ENCODE data around the gene ZNF718. TPM values are rescaled to one million over a fixed set of nuclear protein-coding genes. Genes with fewer than 3 reads are reported as not detected.
"Not testable (repeated sequence)": the region's sequence is repeated elsewhere in the genome, so short reads cannot be mapped to it uniquely, and the experiment has no call there.

The ZNF718 gene
- 11.7 and 17.1 TPM in 2 replicates for total RNA-seq
- polyA plus RNA-seq = 11.1 and 12.6 TPM in 2 replicates

DNA sequence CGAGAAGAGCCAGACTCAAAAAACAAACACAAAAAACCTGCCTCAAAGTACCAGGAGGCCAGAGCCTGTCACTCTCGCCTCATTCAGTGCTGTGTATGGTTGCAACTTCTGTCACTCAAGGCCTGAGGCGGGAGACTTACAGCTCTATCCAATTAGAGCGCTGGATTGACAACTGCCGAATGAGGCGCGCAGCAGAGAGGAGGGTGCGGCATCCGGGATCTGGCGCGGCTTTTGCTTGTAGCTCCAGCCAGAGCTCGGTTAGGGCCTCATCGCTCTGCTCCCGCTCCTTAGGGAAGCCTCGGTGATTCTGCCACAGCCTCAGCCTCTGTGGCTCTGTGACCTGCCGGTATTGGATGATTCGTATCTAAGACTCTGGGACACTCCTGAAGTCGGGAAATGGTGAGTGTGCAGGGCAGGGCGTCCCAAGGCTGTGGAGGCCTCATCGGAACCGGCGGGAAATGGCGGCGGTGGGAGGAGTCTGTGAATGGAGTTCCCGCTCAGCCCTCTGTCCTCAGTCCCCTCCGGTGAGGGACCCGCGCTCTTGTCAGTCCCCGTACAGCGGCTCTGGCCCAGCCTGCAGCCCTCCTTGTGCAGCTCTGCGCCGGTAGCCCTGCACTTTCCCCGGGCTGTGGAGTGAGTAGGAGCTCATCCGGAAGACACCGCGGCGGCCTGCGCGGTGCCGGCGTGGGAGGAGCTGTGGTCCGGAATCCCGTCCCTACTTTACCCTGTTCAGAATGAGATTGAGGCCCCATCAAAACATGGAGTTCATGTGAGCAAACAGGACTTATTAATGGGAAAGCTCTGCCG, at the start of gene ZNF718:
Gene ZNF718 (plus strand): TSS at position 227 of the 807 bp plus-strand sequence. CDS start 170 bp downstream, at position 397.
- Histone ChIP-seq H3K9me3 (ENCODE audit: low read depth) (no peaks in the 10 kb centered on the region), H3K27me3 (no peaks in the 10 kb centered on the region), H3K4me1 (ENCODE audit: low read depth) (no peaks in the 10 kb centered on the region), H3K36me3 (no peaks in the 10 kb centered on the region), H3K4me3 (peak within 1 kb of the TSS; percentile 65), H3K27ac (peak within 1 kb of the TSS; percentile 76)
- DNase-seq (ENCODE audit: low read depth in 1 of 2, low spot score in 1 of 2) = peak; percentile 98
- TF ChIP-seq, protein P1, sequence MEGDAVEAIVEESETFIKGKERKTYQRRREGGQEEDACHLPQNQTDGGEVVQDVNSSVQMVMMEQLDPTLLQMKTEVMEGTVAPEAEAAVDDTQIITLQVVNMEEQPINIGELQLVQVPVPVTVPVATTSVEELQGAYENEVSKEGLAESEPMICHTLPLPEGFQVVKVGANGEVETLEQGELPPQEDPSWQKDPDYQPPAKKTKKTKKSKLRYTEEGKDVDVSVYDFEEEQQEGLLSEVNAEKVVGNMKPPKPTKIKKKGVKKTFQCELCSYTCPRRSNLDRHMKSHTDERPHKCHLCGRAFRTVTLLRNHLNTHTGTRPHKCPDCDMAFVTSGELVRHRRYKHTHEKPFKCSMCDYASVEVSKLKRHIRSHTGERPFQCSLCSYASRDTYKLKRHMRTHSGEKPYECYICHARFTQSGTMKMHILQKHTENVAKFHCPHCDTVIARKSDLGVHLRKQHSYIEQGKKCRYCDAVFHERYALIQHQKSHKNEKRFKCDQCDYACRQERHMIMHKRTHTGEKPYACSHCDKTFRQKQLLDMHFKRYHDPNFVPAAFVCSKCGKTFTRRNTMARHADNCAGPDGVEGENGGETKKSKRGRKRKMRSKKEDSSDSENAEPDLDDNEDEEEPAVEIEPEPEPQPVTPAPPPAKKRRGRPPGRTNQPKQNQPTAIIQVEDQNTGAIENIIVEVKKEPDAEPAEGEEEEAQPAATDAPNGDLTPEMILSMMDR (IDR thresholded peaks at IDR 0.05; ENCODE audit: low read depth, low read length) = no peak

DNA sequence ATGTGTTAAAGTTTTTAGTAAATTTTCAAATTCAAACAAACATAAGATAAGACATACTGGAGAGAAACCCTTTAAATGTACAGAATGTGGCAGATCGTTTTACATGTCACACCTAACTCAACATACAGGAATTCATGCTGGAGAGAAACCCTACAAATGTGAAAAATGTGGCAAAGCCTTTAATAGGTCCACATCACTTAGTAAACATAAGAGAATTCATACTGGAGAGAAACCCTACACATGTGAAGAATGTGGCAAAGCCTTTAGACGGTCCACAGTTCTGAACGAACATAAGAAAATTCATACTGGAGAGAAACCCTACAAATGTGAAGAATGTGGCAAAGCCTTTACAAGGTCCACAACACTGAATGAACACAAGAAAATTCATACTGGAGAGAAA, 38.4 kb upstream of the ZNF718 start:
- no peak overlapping the region for H3K27ac ChIP-seq
- H3K9me3 ChIP-seq (ENCODE audit: low read depth) = peaks cover 34% of the 10 kb centered on the region
- peaks cover 24% of the 10 kb centered on the region for H3K36me3 ChIP-seq

DNA sequence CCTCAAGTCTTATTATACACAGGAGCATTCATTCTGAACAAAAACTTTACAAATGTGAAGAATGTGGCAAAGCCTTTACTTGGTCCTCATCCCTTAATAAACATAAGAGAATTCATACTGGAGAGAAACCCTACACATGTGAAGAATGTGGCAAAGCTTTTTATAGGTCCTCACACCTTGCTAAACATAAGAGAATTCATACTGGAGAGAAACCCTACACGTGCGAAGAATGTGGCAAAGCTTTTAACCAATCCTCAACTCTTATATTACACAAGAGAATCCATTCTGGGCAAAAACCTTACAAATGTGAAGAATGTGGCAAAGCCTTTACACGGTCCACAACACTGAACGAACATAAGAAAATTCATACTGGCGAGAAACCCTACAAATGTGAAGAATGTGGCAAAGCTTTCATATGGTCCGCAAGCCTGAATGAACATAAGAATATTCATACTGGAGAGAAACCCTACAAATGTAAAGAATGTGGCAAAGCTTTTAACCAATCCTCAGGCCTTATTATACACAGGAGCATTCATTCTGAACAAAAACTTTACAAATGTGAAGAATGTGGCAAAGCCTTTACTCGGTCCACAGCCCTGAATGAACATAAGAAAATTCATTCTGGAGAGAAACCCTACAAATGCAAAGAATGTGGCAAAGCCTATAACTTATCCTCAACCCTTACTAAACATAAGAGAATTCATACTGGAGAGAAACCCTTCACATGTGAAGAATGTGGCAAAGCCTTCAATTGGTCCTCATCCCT, 37.6 kb upstream of the ZNF718 start:
- Histone ChIP-seq H3K9me3 (ENCODE audit: low read depth) (peaks cover 30% of the 10 kb centered on the region), H3K36me3 (peaks cover 21% of the 10 kb centered on the region)
- not testable (repeated sequence) for H3K4me3 ChIP-seq; H3K27me3 ChIP-seq; DNase-seq (ENCODE audit: low read depth in 1 of 2, low spot score in 1 of 2); H3K4me1 ChIP-seq (ENCODE audit: low read depth); H3K27ac ChIP-seq

More for the DNA sequence above, 38.4 kb upstream of the ZNF718 start:
- TF ChIP-seq, protein P1 (IDR thresholded peaks at IDR 0.05; ENCODE audit: low read depth, low read length) = no peak
- Histone ChIP-seq H3K4me3 (no peak overlapping the region), H3K4me1 (ENCODE audit: low read depth) (no peaks in the 10 kb centered on the region), H3K27me3 (no peaks in the 10 kb centered on the region)
- DNase-seq (ENCODE audit: low read depth in 1 of 2, low spot score in 1 of 2) = no peak

DNA sequence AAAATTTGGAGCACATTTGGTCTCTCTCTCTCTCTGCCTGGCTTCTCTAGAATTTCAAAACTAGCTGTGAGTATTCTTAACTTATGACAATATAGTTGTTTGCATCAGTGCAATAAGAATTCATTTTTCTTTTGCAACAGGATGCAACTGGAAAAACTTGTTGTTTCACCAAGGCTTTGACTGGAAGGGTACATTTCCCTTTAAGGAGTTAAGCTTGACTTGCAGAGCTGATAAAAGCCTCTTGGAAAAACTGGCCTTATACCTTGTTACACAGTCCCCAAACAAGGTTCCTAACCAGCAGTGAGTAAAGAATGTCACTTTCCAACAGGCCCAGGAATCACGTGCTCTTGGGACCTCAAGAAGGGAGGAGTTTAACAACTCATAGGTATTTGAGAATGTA, 25.9 kb upstream of the ZNF718 start:
- H3K36me3 ChIP-seq = no peaks in the 10 kb centered on the region
- DNase-seq (ENCODE audit: low read depth in 1 of 2, low spot score in 1 of 2) = no peak
- no peaks in the 10 kb centered on the region for H3K9me3 ChIP-seq (ENCODE audit: low read depth)
- no peak overlapping the region for H3K4me3 ChIP-seq
- no peaks in the 10 kb centered on the region for H3K27me3 ChIP-seq
- H3K4me1 ChIP-seq (ENCODE audit: low read depth) = no peaks in the 10 kb centered on the region
- no peak overlapping the region for H3K27ac ChIP-seq
- TF ChIP-seq, protein P1 (IDR thresholded peaks at IDR 0.05; ENCODE audit: low read depth, low read length) = no peak

DNA sequence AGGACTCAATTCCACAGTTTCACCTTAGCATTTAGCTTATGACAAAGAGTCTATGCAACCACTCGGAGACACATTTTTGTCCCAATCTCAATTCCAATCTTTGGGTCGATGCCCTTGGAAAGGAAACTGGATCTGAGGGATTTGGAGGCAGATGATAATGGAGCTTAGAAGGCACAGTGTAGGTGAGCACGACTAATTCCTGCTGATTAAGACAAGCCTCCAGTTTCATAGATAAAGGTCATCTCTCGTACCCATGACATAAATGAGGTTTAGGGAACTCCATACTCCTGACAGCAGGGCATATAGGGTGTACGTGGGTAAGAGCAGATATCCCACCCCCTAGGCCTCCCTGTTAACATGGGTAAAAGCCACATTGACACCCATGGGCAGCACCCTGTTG, 24.4 kb upstream of the ZNF718 start:
- H3K4me3 ChIP-seq = no peak overlapping the region
- no peaks in the 10 kb centered on the region for H3K9me3 ChIP-seq (ENCODE audit: low read depth)
- peak in 1 of 2 donors; percentile 2 for DNase-seq (ENCODE audit: low read depth in 1 of 2, low spot score in 1 of 2)
- no peaks in the 10 kb centered on the region for H3K4me1 ChIP-seq (ENCODE audit: low read depth)
- H3K27ac ChIP-seq = no peak overlapping the region
- TF ChIP-seq, protein P1 (IDR thresholded peaks at IDR 0.05; ENCODE audit: low read depth, low read length) = no peak
- no peaks in the 10 kb centered on the region for H3K36me3 ChIP-seq
- peaks cover 9% of the 10 kb centered on the region for H3K27me3 ChIP-seq

DNA sequence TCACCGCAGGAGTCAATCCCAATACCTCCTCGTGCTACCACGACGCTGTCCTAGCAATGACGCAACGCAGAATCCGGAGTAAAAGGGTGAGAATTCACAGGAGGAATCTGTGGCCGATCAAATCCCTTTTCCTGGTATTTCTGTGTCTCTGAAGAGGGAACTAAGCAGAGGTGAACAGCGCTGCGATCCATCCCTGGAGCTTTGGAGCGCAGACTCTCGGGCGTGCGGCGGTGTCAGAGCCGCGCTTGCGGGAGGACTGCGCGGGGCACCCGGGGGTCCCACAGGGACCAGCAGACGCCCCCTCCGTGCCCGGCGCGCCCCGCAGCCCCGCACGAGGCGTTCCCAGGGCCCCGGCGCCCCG, 17.2 kb upstream of the ZNF718 start:
- Histone ChIP-seq H3K4me3 (peak overlapping the region; percentile 31), H3K9me3 (ENCODE audit: low read depth) (no peaks in the 10 kb centered on the region)

More for the DNA sequence above, 17.2 kb upstream of the ZNF718 start:
- Histone ChIP-seq H3K27me3 (peaks cover 74% of the 10 kb centered on the region), H3K27ac (no peak overlapping the region), H3K36me3 (no peaks in the 10 kb centered on the region), H3K4me1 (ENCODE audit: low read depth) (no peaks in the 10 kb centered on the region)
- no peak for DNase-seq (ENCODE audit: low read depth in 1 of 2, low spot score in 1 of 2)
- TF ChIP-seq, protein P1 (IDR thresholded peaks at IDR 0.05; ENCODE audit: low read depth, low read length) = no peak

Measured in cardiac muscle cell (in vitro differentiated cells and primary cell).